Coronary artery (tissue), 2 donors: ENCODE data around the gene LIMS1.

ENCODE experiments used
- DNase-seq: peaks from one replicate; pipeline ENCODE4 v3.0.0-alpha.2; 2017; ENCODE audit warnings: low spot score
- H3K27ac ChIP-seq, 2 donors: fragments of 200-600 bp; sonication (generic); one replicate each; pipeline ENCODE4 v1.5.1; 2016 to 2019
- H3K4me3 ChIP-seq: fragments of 200-600 bp; sonication (generic); 2 replicates; pipeline ENCODE4 v1.5.1; 2016; ENCODE audit warnings: mild to moderate bottlenecking, moderate library complexity
- TF ChIP-seq, protein P1 (sequence below): fragments of 200-600 bp; sonication (generic); IDR thresholded peaks from one replicate; pipeline ENCODE4 v1.5.1; 2019; ENCODE audit warnings: antibody characterized with exemption

Gene LIMS1

DNA sequence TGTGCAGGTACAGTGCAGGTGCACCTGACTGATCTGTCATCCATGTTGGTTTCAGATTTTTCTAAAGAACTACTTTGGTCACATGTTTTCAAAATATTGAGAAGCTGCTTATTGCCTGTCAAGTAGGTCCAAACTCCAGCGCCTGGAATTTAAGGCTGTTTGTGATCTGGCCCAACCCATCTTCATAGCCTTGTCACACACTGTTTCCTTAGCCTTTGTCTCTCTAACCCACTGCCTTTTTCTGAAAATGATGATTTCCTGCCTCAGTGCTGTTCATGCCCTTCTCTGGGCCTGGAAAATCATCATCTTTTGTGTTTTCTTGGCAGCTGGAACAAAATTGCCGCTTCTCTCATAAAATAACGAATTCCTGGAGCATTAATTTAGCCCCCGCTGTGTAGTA is 7.2 kb downstream of the LIMS1 start:
- Histone ChIP-seq H3K4me3 (no peak overlapping the region), H3K27ac (no peak overlapping the region)
- TF ChIP-seq, protein P1, sequence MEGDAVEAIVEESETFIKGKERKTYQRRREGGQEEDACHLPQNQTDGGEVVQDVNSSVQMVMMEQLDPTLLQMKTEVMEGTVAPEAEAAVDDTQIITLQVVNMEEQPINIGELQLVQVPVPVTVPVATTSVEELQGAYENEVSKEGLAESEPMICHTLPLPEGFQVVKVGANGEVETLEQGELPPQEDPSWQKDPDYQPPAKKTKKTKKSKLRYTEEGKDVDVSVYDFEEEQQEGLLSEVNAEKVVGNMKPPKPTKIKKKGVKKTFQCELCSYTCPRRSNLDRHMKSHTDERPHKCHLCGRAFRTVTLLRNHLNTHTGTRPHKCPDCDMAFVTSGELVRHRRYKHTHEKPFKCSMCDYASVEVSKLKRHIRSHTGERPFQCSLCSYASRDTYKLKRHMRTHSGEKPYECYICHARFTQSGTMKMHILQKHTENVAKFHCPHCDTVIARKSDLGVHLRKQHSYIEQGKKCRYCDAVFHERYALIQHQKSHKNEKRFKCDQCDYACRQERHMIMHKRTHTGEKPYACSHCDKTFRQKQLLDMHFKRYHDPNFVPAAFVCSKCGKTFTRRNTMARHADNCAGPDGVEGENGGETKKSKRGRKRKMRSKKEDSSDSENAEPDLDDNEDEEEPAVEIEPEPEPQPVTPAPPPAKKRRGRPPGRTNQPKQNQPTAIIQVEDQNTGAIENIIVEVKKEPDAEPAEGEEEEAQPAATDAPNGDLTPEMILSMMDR = no peak
- no peak for DNase-seq

DNA sequence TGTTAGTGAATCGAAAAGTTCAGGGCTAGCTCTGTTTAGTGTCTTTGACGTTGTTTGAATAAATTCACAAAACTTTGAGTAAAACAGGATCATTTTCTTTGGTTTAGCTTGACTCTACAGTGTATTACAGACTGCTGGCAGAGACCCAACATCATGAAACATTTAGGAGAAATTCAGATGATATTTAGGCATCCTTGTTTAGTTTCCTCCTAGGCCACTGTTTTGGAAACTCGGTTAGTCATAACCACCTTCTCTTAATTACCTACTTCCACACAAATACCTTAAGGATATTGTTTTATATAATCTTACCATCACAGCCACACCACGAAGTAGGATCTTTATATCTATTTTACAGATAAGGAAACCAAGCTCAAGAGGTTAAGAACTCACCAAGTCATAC is 7.8 kb downstream of the LIMS1 start:
- Histone ChIP-seq H3K27ac (no peak overlapping the region), H3K4me3 (no peak overlapping the region)
- TF ChIP-seq, protein P1 = no peak
- DNase-seq = no peak

DNA sequence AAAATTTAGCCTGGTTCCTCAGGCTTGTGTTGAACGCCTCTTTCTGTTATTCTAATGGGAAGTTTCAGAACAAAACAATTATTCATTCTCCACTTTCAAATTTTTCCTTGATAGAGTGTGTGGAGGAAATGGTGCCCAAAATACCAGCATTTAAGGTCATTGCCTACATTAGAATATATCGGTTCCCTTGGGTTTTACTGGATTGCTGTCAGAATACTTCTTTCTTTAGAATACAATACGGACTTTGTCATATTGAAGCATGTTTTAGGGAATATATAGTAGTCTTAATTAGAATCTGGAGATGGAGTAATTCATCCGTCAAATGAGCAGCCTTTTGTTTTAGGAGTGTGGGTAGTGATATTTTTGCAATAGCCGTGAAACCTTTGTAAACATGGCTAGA is 13.3 kb downstream of the LIMS1 start:
- TF ChIP-seq, protein P1 = no peak
- no peak for DNase-seq
- Histone ChIP-seq H3K27ac (no peak overlapping the region), H3K4me3 (no peak overlapping the region)

DNA sequence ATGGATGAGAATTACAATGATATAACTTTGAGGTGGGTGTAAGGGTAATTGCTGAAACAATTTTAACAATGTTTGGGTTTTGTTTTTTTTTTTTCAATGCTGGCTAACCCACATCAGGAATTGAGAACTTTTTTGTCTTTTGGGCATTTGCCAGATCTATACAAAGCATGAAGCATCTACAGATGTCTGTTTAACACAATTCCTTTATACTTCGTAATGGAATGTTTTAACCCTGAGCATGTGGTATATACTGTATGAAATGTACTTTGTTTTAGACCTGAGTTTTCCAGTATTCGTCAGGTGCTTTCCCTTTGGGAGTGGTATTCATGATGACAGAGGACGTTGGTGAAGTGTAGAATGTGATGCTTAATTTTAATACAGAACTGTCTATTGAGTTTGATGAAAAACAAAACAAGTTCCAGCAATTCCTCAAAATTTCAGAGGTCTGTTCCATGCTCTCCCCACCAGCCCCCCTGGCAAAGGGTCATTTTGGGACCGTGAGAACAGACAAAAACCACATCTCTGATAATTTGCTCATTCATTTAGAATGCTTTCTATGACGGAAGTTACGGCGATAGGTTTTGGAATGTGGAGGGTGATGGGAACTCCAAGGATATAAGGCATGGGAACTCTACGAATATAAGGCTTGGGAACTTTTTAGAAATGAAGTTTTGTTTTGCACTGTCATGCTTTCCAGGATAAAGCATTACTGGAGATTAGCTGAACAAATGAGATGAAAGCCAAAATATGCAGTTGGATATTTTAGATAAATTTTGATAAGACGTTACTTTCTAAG is 14.1 kb downstream of the LIMS1 start:
- DNase-seq = no peak
- no peak overlapping the region for H3K27ac ChIP-seq

DNA sequence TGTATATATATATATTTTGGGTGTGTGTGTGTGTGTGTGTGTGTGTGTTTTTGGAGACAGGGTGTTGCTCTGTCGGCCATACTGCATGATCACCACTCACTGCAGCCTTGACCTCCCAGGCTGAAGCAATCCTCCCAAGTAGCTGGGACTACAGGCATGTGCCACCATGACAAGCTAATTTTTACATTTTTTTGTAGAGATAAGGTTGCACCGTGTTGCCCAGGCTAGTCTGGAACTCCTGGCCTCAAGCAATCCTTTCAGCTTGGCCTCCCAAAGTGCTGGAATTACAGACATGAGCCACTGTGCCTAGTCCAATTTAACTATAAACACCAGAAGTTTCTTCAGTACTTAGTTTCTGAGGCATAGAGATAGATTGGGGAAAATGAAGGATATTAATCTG is 18.3 kb downstream of the LIMS1 start:
- Histone ChIP-seq H3K27ac (no peak overlapping the region), H3K4me3 (no peak overlapping the region)
- TF ChIP-seq, protein P1 = no peak
- DNase-seq = no peak

More for the DNA sequence above, 14.1 kb downstream of the LIMS1 start:
- TF ChIP-seq, protein P1 = no peak
- no peak overlapping the region for H3K4me3 ChIP-seq

DNA sequence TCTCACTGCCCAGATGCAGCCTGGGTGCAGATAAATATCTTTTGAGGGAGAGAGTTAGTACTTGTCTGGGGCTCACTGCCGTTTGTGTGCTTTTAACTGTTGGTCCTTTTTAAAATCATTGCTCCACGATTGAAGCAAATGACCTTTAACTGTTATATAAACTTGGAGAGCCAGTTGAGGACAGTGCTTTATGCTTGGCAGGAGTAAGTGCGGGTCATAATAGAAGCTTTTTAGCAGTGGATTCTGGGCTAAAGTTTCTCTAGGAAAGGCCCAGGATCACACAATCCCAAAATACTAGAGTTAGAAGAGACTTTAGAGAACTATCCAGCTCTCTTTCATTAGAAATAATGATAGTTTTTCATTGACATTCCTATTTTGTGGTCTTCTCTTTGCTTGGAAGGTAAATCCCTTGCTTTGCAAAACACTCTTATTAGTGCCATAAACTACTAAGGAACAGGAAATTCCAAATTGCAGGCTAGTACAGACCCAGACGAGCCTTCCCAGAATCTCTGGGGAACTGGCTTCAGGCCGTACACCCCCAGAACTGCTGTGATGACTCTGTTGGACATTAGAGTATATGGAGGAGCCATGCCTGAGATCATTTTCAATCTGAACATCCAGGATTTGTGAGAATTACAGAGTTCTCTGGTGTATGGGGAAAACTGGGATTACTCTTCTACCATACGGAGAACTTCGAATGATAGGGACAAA is 19.1 kb downstream of the LIMS1 start:
- TF ChIP-seq, protein P1 = no peak
- H3K4me3 ChIP-seq = no peak overlapping the region
- no peak for DNase-seq
- peak overlapping the region; percentile 14 to 20 for H3K27ac ChIP-seq

DNA sequence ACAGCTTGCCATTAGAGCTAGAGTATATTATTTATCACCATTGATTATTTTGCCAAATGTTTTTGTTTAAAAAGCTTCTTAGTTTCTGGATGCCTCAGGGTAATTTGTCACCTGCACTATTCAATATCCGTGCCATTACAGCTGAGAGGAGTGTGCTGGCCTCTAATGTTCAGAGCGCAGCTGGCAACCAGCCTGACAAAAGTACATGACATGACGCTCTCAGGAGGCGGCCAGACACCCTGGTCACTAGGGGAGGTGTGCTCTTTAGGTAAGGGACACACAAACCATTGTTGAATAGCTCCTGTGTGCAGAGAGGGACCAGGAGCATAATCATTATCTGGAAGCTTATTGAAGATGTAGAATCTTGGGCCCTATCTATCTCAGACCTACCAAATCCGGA is 20.3 kb downstream of the LIMS1 start:
- Histone ChIP-seq H3K27ac (no peak overlapping the region), H3K4me3 (no peak overlapping the region)
- TF ChIP-seq, protein P1 = no peak
- DNase-seq = no peak
